ENCODE results near the gene APBA2. TPM values are rescaled to one million over a fixed set of nuclear protein-coding genes. Genes with fewer than 3 reads are reported as not detected.

The APBA2 gene
- total RNA-seq, 2 donors from 2014 or later = 0.77 to 1.0 TPM

DNA sequence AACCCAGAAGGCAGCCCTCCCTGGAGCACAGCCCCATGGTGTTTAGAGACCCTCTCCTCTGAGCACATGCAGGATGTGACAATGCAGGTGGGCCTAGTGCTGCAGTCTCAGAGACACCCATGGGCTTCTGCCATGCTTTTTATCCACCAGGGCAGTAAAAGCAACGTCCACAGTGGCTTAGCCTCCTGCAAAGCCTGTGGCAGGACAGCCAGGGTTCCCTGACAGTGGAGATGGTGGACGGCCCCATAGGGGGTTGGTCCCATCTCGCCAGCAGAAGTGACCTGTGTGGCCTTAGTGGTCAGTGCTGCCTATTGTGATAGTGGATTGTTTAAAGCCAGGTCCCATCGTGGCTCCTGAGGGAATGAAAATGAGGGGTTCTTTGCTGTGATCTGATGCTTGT, 46.6 kb downstream of the APBA2 start:
- Histone ChIP-seq H3K36me3 (no peaks in the 10 kb centered on the region), H3K4me3 (no peak overlapping the region), H3K9me3 (no peaks in the 10 kb centered on the region), H3K4me1 (no peaks in the 10 kb centered on the region), H3K9ac (ENCODE audit: low read depth in 2 of 2, low read length in 2 of 2) (no peak overlapping the region), H3K27ac (no peak overlapping the region), H3K27me3 (no peaks in the 10 kb centered on the region)
- intact Hi-C loops (cut with DNase I) = no loop called here
- TF ChIP-seq, protein P1, sequence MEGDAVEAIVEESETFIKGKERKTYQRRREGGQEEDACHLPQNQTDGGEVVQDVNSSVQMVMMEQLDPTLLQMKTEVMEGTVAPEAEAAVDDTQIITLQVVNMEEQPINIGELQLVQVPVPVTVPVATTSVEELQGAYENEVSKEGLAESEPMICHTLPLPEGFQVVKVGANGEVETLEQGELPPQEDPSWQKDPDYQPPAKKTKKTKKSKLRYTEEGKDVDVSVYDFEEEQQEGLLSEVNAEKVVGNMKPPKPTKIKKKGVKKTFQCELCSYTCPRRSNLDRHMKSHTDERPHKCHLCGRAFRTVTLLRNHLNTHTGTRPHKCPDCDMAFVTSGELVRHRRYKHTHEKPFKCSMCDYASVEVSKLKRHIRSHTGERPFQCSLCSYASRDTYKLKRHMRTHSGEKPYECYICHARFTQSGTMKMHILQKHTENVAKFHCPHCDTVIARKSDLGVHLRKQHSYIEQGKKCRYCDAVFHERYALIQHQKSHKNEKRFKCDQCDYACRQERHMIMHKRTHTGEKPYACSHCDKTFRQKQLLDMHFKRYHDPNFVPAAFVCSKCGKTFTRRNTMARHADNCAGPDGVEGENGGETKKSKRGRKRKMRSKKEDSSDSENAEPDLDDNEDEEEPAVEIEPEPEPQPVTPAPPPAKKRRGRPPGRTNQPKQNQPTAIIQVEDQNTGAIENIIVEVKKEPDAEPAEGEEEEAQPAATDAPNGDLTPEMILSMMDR (IDR thresholded peaks at IDR 0.05) = no peak
- no peak for DNase-seq

DNA sequence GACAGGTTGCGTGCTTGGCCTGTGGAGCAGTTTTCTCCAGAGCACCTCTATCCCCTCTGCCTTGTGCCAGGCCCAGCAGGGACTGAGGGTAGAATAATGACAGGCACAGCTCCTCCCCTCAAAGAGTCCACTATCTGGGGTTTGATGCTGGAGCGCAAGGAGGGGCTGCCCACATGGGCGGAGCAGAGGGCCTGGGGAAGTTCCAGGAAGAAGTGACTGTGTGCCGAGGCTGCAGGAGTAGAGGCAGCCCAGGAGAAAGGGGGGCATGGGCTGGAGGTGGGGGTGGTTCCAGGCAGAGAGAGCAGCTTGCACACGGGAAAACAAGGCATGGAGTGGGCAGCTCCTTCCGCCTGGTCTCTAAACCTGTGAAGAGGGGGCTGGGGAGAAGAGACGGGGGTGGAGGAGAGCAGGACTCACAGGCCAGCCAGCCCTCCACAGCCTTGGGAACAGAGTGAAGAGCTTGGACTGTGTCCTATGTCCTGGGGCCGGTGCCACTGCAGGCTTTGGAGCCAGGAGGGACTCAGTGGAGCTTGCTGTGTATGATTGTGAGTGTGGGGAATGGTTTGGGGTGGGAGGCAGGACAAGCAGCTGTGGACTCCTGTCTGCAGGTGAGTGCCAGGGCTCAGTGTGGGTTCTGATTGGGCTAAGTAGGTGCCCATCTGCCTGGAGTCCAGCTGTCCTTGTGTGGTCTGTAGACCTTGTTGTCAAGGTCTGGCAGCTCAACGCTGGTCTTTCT, 48.1 kb downstream of the APBA2 start:
- intact Hi-C loops (cut with DNase I) = no loop called here
- Histone ChIP-seq H3K4me3 (no peak overlapping the region), H3K4me1 (no peaks in the 10 kb centered on the region), H3K27me3 (no peaks in the 10 kb centered on the region), H3K27ac (no peak overlapping the region), H3K9ac (ENCODE audit: low read depth in 2 of 2, low read length in 2 of 2) (no peak overlapping the region), H3K36me3 (no peaks in the 10 kb centered on the region), H3K9me3 (no peaks in the 10 kb centered on the region)
- DNase-seq = no peak
- TF ChIP-seq, protein P1 (IDR thresholded peaks at IDR 0.05) = no peak

DNA sequence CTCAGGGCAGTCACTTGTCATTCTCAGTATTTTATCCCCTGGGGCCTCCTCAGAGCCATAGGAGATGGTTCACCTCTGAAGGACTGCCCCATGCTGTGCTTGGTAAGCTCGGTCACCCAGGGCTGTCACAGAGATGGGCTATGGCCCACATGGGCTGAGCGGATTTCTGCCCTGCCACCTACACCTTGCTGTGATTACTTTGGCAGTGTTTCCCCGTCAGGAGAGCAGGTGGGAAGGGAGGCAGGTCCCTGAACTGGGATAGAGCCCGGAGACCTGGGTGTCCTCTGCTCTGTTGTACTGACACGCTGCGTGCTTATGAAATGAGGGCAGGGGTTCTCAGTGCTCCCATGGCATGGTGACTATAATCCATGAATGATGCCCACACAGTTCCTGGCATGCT, 48.9 kb downstream of the APBA2 start:
- Histone ChIP-seq H3K27me3 (no peaks in the 10 kb centered on the region), H3K27ac (no peak overlapping the region), H3K36me3 (no peaks in the 10 kb centered on the region), H3K9ac (ENCODE audit: low read depth in 2 of 2, low read length in 2 of 2) (no peak overlapping the region), H3K9me3 (no peaks in the 10 kb centered on the region), H3K4me3 (no peak overlapping the region), H3K4me1 (no peaks in the 10 kb centered on the region)
- DNase-seq = no peak
- intact Hi-C loops (cut with DNase I) = no loop called here
- TF ChIP-seq, protein P1 (IDR thresholded peaks at IDR 0.05) = no peak

DNA sequence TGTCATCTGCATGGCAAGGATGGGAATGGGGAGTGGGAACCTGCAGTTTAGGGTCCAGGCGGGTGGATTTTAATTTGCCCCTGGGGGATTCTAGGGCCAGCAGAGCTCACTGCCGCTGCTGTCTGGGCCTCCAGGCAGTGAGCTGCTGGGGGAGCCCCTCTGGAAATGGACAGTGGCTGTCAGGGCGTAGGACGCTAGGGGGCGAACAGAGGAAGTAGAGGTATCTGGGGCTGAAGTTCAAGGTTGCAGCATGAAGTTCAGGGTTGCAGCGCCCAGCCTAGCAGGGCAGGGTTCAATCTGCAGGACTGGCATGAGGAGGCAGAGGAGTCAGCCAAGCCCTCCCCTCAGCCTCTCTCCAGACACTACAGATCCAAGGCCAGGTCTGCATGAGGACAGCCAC, 49.5 kb downstream of the APBA2 start:
- no peaks in the 10 kb centered on the region for H3K36me3 ChIP-seq
- no peak overlapping the region for H3K4me3 ChIP-seq
- no peak for DNase-seq
- H3K27me3 ChIP-seq = no peaks in the 10 kb centered on the region
- intact Hi-C loops (cut with DNase I) = no loop called here
- no peak overlapping the region for H3K27ac ChIP-seq
- H3K9ac ChIP-seq (ENCODE audit: low read depth in 2 of 2, low read length in 2 of 2) = no peak overlapping the region
- H3K4me1 ChIP-seq = no peaks in the 10 kb centered on the region
- H3K9me3 ChIP-seq = no peaks in the 10 kb centered on the region
- TF ChIP-seq, protein P1 (IDR thresholded peaks at IDR 0.05) = no peak

DNA sequence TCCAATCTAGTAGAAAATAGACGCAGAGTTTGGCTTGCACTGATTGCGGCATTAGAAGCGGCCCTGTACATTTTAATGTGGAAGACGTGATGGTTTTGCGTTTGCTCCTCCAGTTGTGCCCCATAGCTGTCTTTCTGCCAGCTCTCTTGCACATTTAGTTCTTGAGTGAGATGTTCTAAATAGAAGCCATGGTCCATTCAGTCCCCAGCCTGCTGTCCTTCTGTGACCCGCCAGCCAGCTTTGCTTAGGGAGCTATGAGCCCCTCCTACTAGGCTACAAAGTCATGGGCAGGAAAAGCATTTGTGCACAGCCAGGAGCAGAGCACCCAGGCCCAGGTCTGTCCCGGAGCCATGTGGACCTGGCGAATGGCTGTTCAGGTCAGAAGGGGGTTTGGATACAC, 50.3 kb downstream of the APBA2 start:
- Histone ChIP-seq H3K9me3 (no peaks in the 10 kb centered on the region), H3K4me1 (no peaks in the 10 kb centered on the region), H3K9ac (ENCODE audit: low read depth in 2 of 2, low read length in 2 of 2) (no peak overlapping the region), H3K27ac (no peak overlapping the region), H3K4me3 (no peak overlapping the region), H3K27me3 (no peaks in the 10 kb centered on the region), H3K36me3 (no peaks in the 10 kb centered on the region)
- DNase-seq = no peak
- TF ChIP-seq, protein P1 (IDR thresholded peaks at IDR 0.05) = no peak
- intact Hi-C loops (cut with DNase I) = no loop called here

Measured in colonic mucosa (tissue), 4 donors.